ENCODE results near the gene CCDC12. TPM values are rescaled to one million over a fixed set of nuclear protein-coding genes. Genes with fewer than 3 reads are reported as not detected.

The CCDC12 gene
- total and polyA plus RNA-seq, 3 donors from 2014 or later = 43.3 to 66.6 (median 59.6) TPM

GRCh38 chr3:46935989-46936558, 40.5 kb downstream of the CCDC12 start:
- H3K4me1 ChIP-seq = peaks cover 39% of the 10 kb centered on the region
- no peaks in the 10 kb centered on the region for H3K36me3 ChIP-seq (ENCODE audit: low read depth, missing control alignments)
- no peak for TF ChIP-seq CTCF (IDR thresholded peaks at IDR 0.05)
- no peak for TF ChIP-seq POLR2A (IDR thresholded peaks at IDR 0.05)
- peak overlapping the region in 1 of 2 donors; percentile 36 for H3K27ac ChIP-seq
- intact Hi-C loops (cut with DNase I; ENCODE audit: low total_unique reads) = no loop called here
- 87% methylated on average over 7 of the region's 7 CpGs for WGBS, 2 donors
- no peak for DNase-seq
- H3K9me3 ChIP-seq = no peaks in the 10 kb centered on the region
- H3K4me3 ChIP-seq = no peak overlapping the region
- H3K27me3 ChIP-seq = no peaks in the 10 kb centered on the region

GRCh38 chr3:46935168-46935858, 41.2 kb downstream of the CCDC12 start:
- intact Hi-C loops (cut with DNase I; ENCODE audit: low total_unique reads) = no loop called here
- peaks cover 44% of the 10 kb centered on the region for H3K4me1 ChIP-seq

GRCh38 chr3:46934498-46935167, 41.9 kb downstream of the CCDC12 start:
- H3K27me3 ChIP-seq = no peaks in the 10 kb centered on the region
- H3K27ac ChIP-seq = peak overlapping the region in 1 of 2 donors; percentile 51
- no peaks in the 10 kb centered on the region for H3K9me3 ChIP-seq
- H3K4me1 ChIP-seq = peaks cover 44% of the 10 kb centered on the region
- no peak for DNase-seq
- TF ChIP-seq CTCF (IDR thresholded peaks at IDR 0.05) (no peak), POLR2A (IDR thresholded peaks at IDR 0.05) (no peak)
- WGBS, 2 donors = 80 to 90% methylated on average over 8 of the region's 8 CpGs
- intact Hi-C loops (cut with DNase I; ENCODE audit: low total_unique reads) = no loop called here
- H3K4me3 ChIP-seq = no peak overlapping the region
- no peaks in the 10 kb centered on the region for H3K36me3 ChIP-seq (ENCODE audit: low read depth, missing control alignments)

More at GRCh38 chr3:46935168-46935858, 41.2 kb downstream of the CCDC12 start:
- DNase-seq = peak; percentile 95
- no peaks in the 10 kb centered on the region for H3K36me3 ChIP-seq (ENCODE audit: low read depth, missing control alignments)
- no peak overlapping the region for H3K4me3 ChIP-seq
- no peaks in the 10 kb centered on the region for H3K9me3 ChIP-seq
- TF ChIP-seq CTCF (IDR thresholded peaks at IDR 0.05) (no peak), POLR2A (IDR thresholded peaks at IDR 0.05) (no peak)
- peak overlapping the region; percentile 14 to 36 for H3K27ac ChIP-seq
- WGBS, 2 donors = 64 to 66% methylated on average over 6 to 7 of the region's 7 CpGs
- H3K27me3 ChIP-seq = no peaks in the 10 kb centered on the region

GRCh38 chr3:46934072-46934471, 42.5 kb downstream of the CCDC12 start:
- no peaks in the 10 kb centered on the region for H3K36me3 ChIP-seq (ENCODE audit: low read depth, missing control alignments)
- intact Hi-C loops (cut with DNase I; ENCODE audit: low total_unique reads) = no loop called here
- TF ChIP-seq CTCF (IDR thresholded peaks at IDR 0.05) (no peak), POLR2A (IDR thresholded peaks at IDR 0.05) (no peak)
- H3K4me1 ChIP-seq = peaks cover 44% of the 10 kb centered on the region
- 69 to 74% methylated on average over 2 of the region's 2 CpGs for WGBS, 2 donors
- H3K4me3 ChIP-seq = no peak overlapping the region
- no peaks in the 10 kb centered on the region for H3K9me3 ChIP-seq
- no peaks in the 10 kb centered on the region for H3K27me3 ChIP-seq
- peak overlapping the region in 1 of 2 donors; percentile 51 for H3K27ac ChIP-seq
- DNase-seq = no peak
